GM18870 (cell line): ENCODE measurements around the gene ITPKC.

ENCODE experiments used
- ATAC-seq: cut with Tn5 transposase; IDR thresholded peaks from one replicate; pipeline ENCODE4 v1.9.1; 2021; ENCODE audit warnings: moderate library complexity; ENCODE audit not compliant: unreplicated experiment

Gene ITPKC

GRCh38 chr19:40716482-40717324, at the start of gene ITPKC, which contains the start of gene COQ8B:
Gene ITPKC, plus strand, starts transcription at chr19:40717112. Its CDS starts 24 bp downstream, at chr19:40717136.
Gene COQ8B, minus strand, starts transcription at chr19:40716886. Its CDS starts 2,254 bp downstream, at chr19:40714632.
- ATAC-seq = peak; percentile 68

- no peak for ATAC-seq
Observed at GRCh38 chr19:40667602-40668001, 49.3 kb upstream of the ITPKC start.

GRCh38 chr19:40668991-40669614, 47.8 kb upstream of the ITPKC start:
- ATAC-seq = no peak

- ATAC-seq = no peak
Observed at GRCh38 chr19:40671404-40671803, 45.5 kb upstream of the ITPKC start.

- no peak for ATAC-seq
Observed at GRCh38 chr19:40672038-40672437, 44.9 kb upstream of the ITPKC start.

- ATAC-seq = no peak
Observed at GRCh38 chr19:40672573-40673299, 44.2 kb upstream of the ITPKC start.

- no peak for ATAC-seq
Observed at GRCh38 chr19:40673397-40673796, 43.5 kb upstream of the ITPKC start.

GRCh38 chr19:40674291-40674690, 42.6 kb upstream of the ITPKC start:
- no peak for ATAC-seq

GRCh38 chr19:40677156-40677555, 39.8 kb upstream of the ITPKC start:
- ATAC-seq = no peak

- ATAC-seq = no peak
Observed at GRCh38 chr19:40681039-40681438, 35.9 kb upstream of the ITPKC start.

- no peak for ATAC-seq
Observed at GRCh38 chr19:40682431-40682964, 34.4 kb upstream of the ITPKC start.

GRCh38 chr19:40683437-40683836, 33.5 kb upstream of the ITPKC start:
- no peak for ATAC-seq

- no peak for ATAC-seq
Observed at GRCh38 chr19:40684280-40684679, 32.6 kb upstream of the ITPKC start.

GRCh38 chr19:40685016-40685526, 31.8 kb upstream of the ITPKC start:
- no peak for ATAC-seq

GRCh38 chr19:40685563-40685962, 31.3 kb upstream of the ITPKC start:
- ATAC-seq = no peak

GRCh38 chr19:40686882-40687524, 29.9 kb upstream of the ITPKC start:
- no peak for ATAC-seq

- no peak for ATAC-seq
Observed at GRCh38 chr19:40687525-40688016, 29.3 kb upstream of the ITPKC start.

GRCh38 chr19:40688309-40688708, 28.6 kb upstream of the ITPKC start:
- ATAC-seq = no peak

GRCh38 chr19:40688987-40689338, 27.9 kb upstream of the ITPKC start:
- no peak for ATAC-seq

- ATAC-seq = no peak
Observed at GRCh38 chr19:40689339-40690049, 27.4 kb upstream of the ITPKC start.
